K562 (cell line): ENCODE measurements around the gene SCN8A. TPM values are rescaled to one million over a fixed set of nuclear protein-coding genes. Genes with fewer than 3 reads are reported as not detected.

ENCODE experiments used
- ATAC-seq: fragments of 200-7000 bp; cut with Tn5 transposase; 3 replicates; pipeline ENCODE4 v1.9.1; 2020; ENCODE audit warnings: moderate library complexity
- BruUV-seq: library from RNA; stranded (reverse); fragments of 400-500 nt; replicated peaks from 2 replicates; lab custom pipeline; 2021; lab: Mats Ljungman, UMichigan
- CTCF ChIA-PET: fragments of 300-600 bp; formaldehyde crosslinking; extraction: SDS; loops from one replicate; lab custom pipeline; 2021; ENCODE audit warnings: low intra/inter-chr PET ratio; lab: Yijun Ruan, JAX
- POLR2A ChIA-PET: fragments of 300-600, 350-650 bp; sonication (Branson Sonifier 250); formaldehyde crosslinking; extraction: SDS; loops from one replicate; lab custom pipeline; 2021; ENCODE audit warnings: antibody characterized with exemption, inconsistent platforms; lab: Yijun Ruan, JAX
- DNase-seq, 4 experiments: peaks; one replicate each; pipeline versions ENCODE4 v3.0.0 to v3.0.0-alpha.2; 2011 to 2018; ENCODE audit warnings: low spot score in 3 of 4, mixed read lengths in 3 of 4; ENCODE audit errors: extremely low read depth in 1 of 4
- FAIRE-seq: peaks from 2 replicates; lab custom pipeline; 2011; peaks lifted over from hg19 to GRCh38; lab: Jason Lieb, UNC
- H2AFZ ChIP-seq: 2 replicates; pipeline ENCODE4 v1.6.0; 2011; ENCODE audit warnings: low read depth, low read length, control low read depth, inconsistent platforms
- H3K27ac ChIP-seq: fragments of 200-600 bp; 3 replicates; pipeline ENCODE4 v1.8.0; 2011; ENCODE audit warnings: low read depth, mild to moderate bottlenecking, control low read depth, inconsistent platforms, low read length, moderate library complexity, mixed read lengths; ENCODE audit errors: extremely low read depth
- H3K27me3 ChIP-seq, 2 experiments: fragments of 300-600 bp in 1 of 2; 2 replicates in 1 of 2; 3 replicates in 1 of 2; pipeline versions ENCODE4 v1.6.0 to v1.8.0; 2011; ENCODE audit warnings: inconsistent platforms in 2 of 2, low read length in 2 of 2, mild to moderate bottlenecking in 1 of 2, mixed read lengths in 1 of 2, moderate library complexity in 1 of 2; ENCODE audit not compliant: control insufficient read depth in 2 of 2, insufficient read depth in 2 of 2
- H3K36me3 ChIP-seq: fragments of 300-600 bp; 3 replicates; pipeline ENCODE4 v1.8.0; 2011; ENCODE audit warnings: mild to moderate bottlenecking, low read length, inconsistent platforms; ENCODE audit not compliant: control insufficient read depth, insufficient read depth
- H3K4me1 ChIP-seq, 2 experiments: fragments of 200-600 bp in 1 of 2; replicated peaks in 1 of 2; 2 replicates in 1 of 2; 3 replicates in 1 of 2; pipeline versions ENCODE4 v1.5.1 to v1.8.0; 2011; ENCODE audit warnings: inconsistent platforms in 2 of 2, low read length in 2 of 2, mild to moderate bottlenecking in 1 of 2, mixed read lengths in 1 of 2, moderate library complexity in 1 of 2; ENCODE audit not compliant: control insufficient read depth in 2 of 2, insufficient read depth in 2 of 2
- H3K4me2 ChIP-seq: 2 replicates; pipeline ENCODE4 v1.6.1; 2011; ENCODE audit warnings: low read length, control low read depth, inconsistent platforms, mixed read lengths; ENCODE audit not compliant: insufficient read depth
- H3K4me3 ChIP-seq: fragments of 200-600 bp; sonication (generic), shearing (Covaris generic); 2 replicates; pipeline ENCODE4 v1.5.1; 2016; ENCODE audit warnings: control low read depth, inconsistent platforms
- H3K79me2 ChIP-seq: fragments of 200-600 bp; 3 replicates; pipeline ENCODE4 v1.8.0; 2011; ENCODE audit warnings: low read length, inconsistent platforms; ENCODE audit not compliant: control insufficient read depth, insufficient read depth
- H3K9ac ChIP-seq, 2 experiments: 2 replicates each; pipeline versions ENCODE4 v1.6.0 to v1.6.1; 2011; ENCODE audit warnings: low read depth in 2 of 2, low read length in 2 of 2, control low read depth in 1 of 2, inconsistent platforms in 1 of 2, mild to moderate bottlenecking in 1 of 2, mixed read lengths in 1 of 2; ENCODE audit not compliant: insufficient read depth in 1 of 2
- H3K9me1 ChIP-seq: one replicate; pipeline ENCODE4 v1.6.0; 2011; ENCODE audit warnings: inconsistent platforms, mild to moderate bottlenecking, low read length, moderate library complexity; ENCODE audit not compliant: control insufficient read depth, insufficient read depth
- H3K9me3 ChIP-seq: replicated peaks from 2 replicates; pipeline ENCODE4 v1.5.1; 2011; ENCODE audit warnings: low read depth, low read length, inconsistent platforms; ENCODE audit not compliant: control insufficient read depth, insufficient read depth
- H4K20me1 ChIP-seq: replicated peaks from 2 replicates; pipeline ENCODE4 v1.6.1; 2011; ENCODE audit warnings: low read length, inconsistent platforms, mixed read lengths; ENCODE audit not compliant: control insufficient read depth, insufficient read depth
- ARHGAP35 ChIP-seq: fragments of 450-650 bp; IDR thresholded peaks from 2 replicates; pipeline ENCODE4 v1.6.1; 2018; ENCODE audit not compliant: partially characterized antibody
- ARID1B ChIP-seq: fragments of 450-650 bp; IDR thresholded peaks from 2 replicates; pipeline ENCODE4 v1.6.1; 2016; ENCODE audit warnings: antibody characterized with exemption, mild to moderate bottlenecking, inconsistent platforms
- KAT2B ChIP-seq: IDR thresholded peaks from one replicate; pipeline ENCODE4 v1.6.1; 2012; ENCODE audit warnings: low read depth, mild to moderate bottlenecking, control low read depth, inconsistent platforms, low read length, moderate library complexity
- KDM2B ChIP-seq: fragments of 250-450 bp; sonication (Bioruptor Pico); IDR thresholded peaks from 2 replicates; pipeline ENCODE4 v1.8.0; 2021; ENCODE audit warnings: mild to moderate bottlenecking, moderate library complexity
- MEIS2 ChIP-seq: fragments of 450-650 bp; IDR thresholded peaks from 2 replicates; pipeline ENCODE4 v1.6.1; 2014; ENCODE audit warnings: mild to moderate bottlenecking; ENCODE audit not compliant: partially characterized antibody
- MLX ChIP-seq, 2 experiments: fragments of 450-650 bp in 1 of 2; sonication (generic) in 1 of 2; formaldehyde crosslinking; conservative IDR thresholded peaks; 2 replicates each; pipeline versions ENCODE4 v1.4.0 to v1.8.1; 2020 to 2022; ENCODE audit warnings: mild to moderate bottlenecking in 1 of 2, missing genetic modification reagents in 1 of 2
- MNT ChIP-seq, 2 experiments: fragments of 450-650 bp; conservative IDR thresholded peaks; 2 replicates each; pipeline ENCODE4 v1.6.1; 2017; ENCODE audit warnings: mild to moderate bottlenecking in 2 of 2, moderate library complexity in 2 of 2
- POLR2B ChIP-seq: fragments of 450-650 bp; IDR thresholded peaks from 2 replicates; pipeline ENCODE4 v1.6.1; 2018; ENCODE audit warnings: low read depth; ENCODE audit not compliant: partially characterized antibody
- SAFB2 ChIP-seq: fragments of 200-400 bp; formaldehyde crosslinking; IDR thresholded peaks from 2 replicates; pipeline ENCODE4 v1.6.1; 2018; ENCODE audit warnings: borderline replicate concordance, low read length, low read depth, moderate library complexity; ENCODE audit not compliant: severe bottlenecking
- ZBTB11 ChIP-seq, 3 experiments: fragments of 200-800 bp in 1 of 3; fragments of 250-450 bp in 1 of 3; fragments of 450-650 bp in 1 of 3; sonication (Bioruptor Pico) in 1 of 3; sonication (Bioruptor generic) in 1 of 3; formaldehyde crosslinking in 1 of 3; IDR thresholded peaks; 2 replicates each; pipeline versions ENCODE4 v1.6.1 to v1.8.0; 2016 to 2022; ENCODE audit warnings: mild to moderate bottlenecking in 2 of 3, missing genetic modification characterization in 2 of 3, missing compliant biosample characterization in 1 of 3, moderate library complexity in 1 of 3
- ZBTB26 ChIP-seq: fragments of 450-650 bp; formaldehyde crosslinking; IDR thresholded peaks from 2 replicates; pipeline ENCODE4 v1.4.0; 2022; ENCODE audit warnings: missing genetic modification characterization
- ZKSCAN8 ChIP-seq: fragments of 200-800 bp; sonication (Bioruptor generic); IDR thresholded peaks from 2 replicates; pipeline ENCODE4 v1.6.1; 2016; ENCODE audit warnings: missing genetic modification characterization, missing compliant biosample characterization
- ZNF707 ChIP-seq: fragments of 250-450 bp; sonication (Bioruptor Pico); conservative IDR thresholded peaks from 2 replicates; pipeline ENCODE4 v1.8.0; 2022; ENCODE audit warnings: inconsistent platforms, mild to moderate bottlenecking, moderate library complexity
- WGBS: fragments of 100-300 bp; shearing (Covaris generic); methylation state at CpG from one replicate; pipeline ENCODE4 v1.1.6; 2016; ENCODE audit warnings: low coverage, mixed read lengths; ENCODE audit not compliant: insufficient coverage; ENCODE audit errors: missing lambda C conversion rate; 5-methylcytosine and 5-hydroxymethylcytosine counted together
- in situ Hi-C: fragments of 300-500 bp; cut with MboI; formaldehyde crosslinking; loops from 4 replicates; pipeline ENCODE4 v1.15.0; 2018; ENCODE audit warnings: inconsistent platforms, mixed read lengths
- intact Hi-C: fragments of 100-400 bp; cut with micrococcal nuclease; formaldehyde crosslinking; loops from 2 replicates; pipeline ENCODE4 v1.14.2; 2022
- polyA plus RNA-seq, 8 experiments: library from polyadenylated mRNA; depleted of rRNA in 4 of 8; stranded (reverse) in 5 of 8; unstranded in 3 of 8; fragments of >200 nt; fragmentation: Nextera tagmentation in 2 of 8; fragmentation: Illumina TruSeq in 1 of 8; extraction: Ambion mirVana in 2 of 8; extraction: Trizol in 1 of 8; gene quantifications; 2 replicates each; pipeline versions ENCODE4 v1.2.1 to v1.2.3, GENCODE V29; 2011 to 2014; ENCODE audit warnings: inconsistent platforms in 1 of 8, missing spikeins in 1 of 8
- total RNA-seq, 7 experiments: library from RNA; depleted of rRNA in 6 of 7; stranded (reverse); fragments of >200 nt in 6 of 7; fragmentation: Illumina TruSeq in 2 of 7; extraction: Trizol in 2 of 7; gene quantifications; 2 replicates each; pipeline versions ENCODE4 v1.2.1 to v1.2.3, GENCODE V29; 2011 to 2021; ENCODE audit warnings: low replicate concordance in 1 of 7

SCN8A gene
- total and polyA plus RNA-seq, 9 of the 15 experiments (the other 6 are each of a cell fraction or from before 2014, with no cell fraction given) = 0.03 to 0.29 (median 0.15) TPM; not detected in 1

GRCh38 chr12:51714666-51715065, 123.6 kb downstream of the SCN8A start (continued):
- TF ChIP-seq ZBTB11 (CRISPR knock-in tag; IDR thresholded peaks at IDR 0.05) (no peak), MLX (CRISPR knock-in tag; conservative IDR thresholded peaks at IDR 0.05) (no peak)

- DNase-seq = no peak
Measured at GRCh38 chr12:51717326-51717925, 126.4 kb downstream of the SCN8A start.

More at GRCh38 chr12:51717326-51717925, 126.4 kb downstream of the SCN8A start:
- H3K4me2 ChIP-seq = no peak overlapping the region
- no peak overlapping the region for H3K4me3 ChIP-seq
- peaks cover 12 to 13% of the 10 kb centered on the region in 2 experiments; a peak in 4 of 5 replicates for H3K27me3 ChIP-seq
- H3K9me3 ChIP-seq = no peaks in the 10 kb centered on the region
- intact Hi-C loops = no loop called here
- H2AFZ ChIP-seq = no peak overlapping the region
- peaks cover 0 to 5% of the 10 kb centered on the region in 2 experiments; a peak in 1 of 5 replicates for H3K4me1 ChIP-seq
- no peaks in the 10 kb centered on the region for H3K9me1 ChIP-seq
- H3K9ac ChIP-seq = no peak overlapping the region
- 2% methylated on average over 3 of the region's 3 CpGs for WGBS
- H3K36me3 ChIP-seq = no peaks in the 10 kb centered on the region
- H3K79me2 ChIP-seq = no peaks in the 10 kb centered on the region
- TF ChIP-seq MEIS2 = no peak
- no peak for TF ChIP-seq ZBTB26 (CRISPR knock-in tag)
- no peak for TF ChIP-seq MNT (conservative IDR thresholded peaks at IDR 0.05)
- no peak for TF ChIP-seq POLR2B
- no peak for TF ChIP-seq SAFB2
- TF ChIP-seq KAT2B = no peak
- TF ChIP-seq ZNF707 (CRISPR knock-in tag) = no peak
- no peak for TF ChIP-seq ARID1B
- TF ChIP-seq ZKSCAN8 = no peak
- TF ChIP-seq ARHGAP35 = no peak
- TF ChIP-seq KDM2B (CRISPR knock-in tag) = no peak
- TF ChIP-seq, all 486 proteins: peak for 0
- Histone ChIP-seq H3K27ac (no peak overlapping the region), H4K20me1 (no peaks in the 10 kb centered on the region)
- ChIA-PET CTCF (no interaction called here), POLR2A (no interaction called here)
- FAIRE-seq (no peak), ATAC-seq (no peak)
- in situ Hi-C loops = no loop called here
- no TSS peak for BruUV-seq
